Activated gamma-delta T cell treated with anti-CD3 and anti-CD28 coated beads, Interleukin-2, amount 50 U/mL, for 16 hours (primary cell): ENCODE data around the gene SH2D7.
"Not testable (repeated sequence)": the region's sequence is repeated elsewhere in the genome, so short reads cannot be mapped to it uniquely, and the experiment has no call there.

Experiments
- DNase-seq: peaks from one replicate; pipeline ENCODE4 v3.0.0-alpha.2; 2020; ENCODE audit warnings: low read depth

SH2D7 gene

GRCh38 chr15:78142332-78142731 lies 50.0 kb downstream of the SH2D7 start:
- no peak for DNase-seq

- no peak for DNase-seq
These were observed 54.2 kb downstream of the SH2D7 start for GRCh38 chr15:78146425-78147154.

- no peak for DNase-seq
These were observed 55.2 kb downstream of the SH2D7 start for GRCh38 chr15:78147566-78147965.

DNA sequence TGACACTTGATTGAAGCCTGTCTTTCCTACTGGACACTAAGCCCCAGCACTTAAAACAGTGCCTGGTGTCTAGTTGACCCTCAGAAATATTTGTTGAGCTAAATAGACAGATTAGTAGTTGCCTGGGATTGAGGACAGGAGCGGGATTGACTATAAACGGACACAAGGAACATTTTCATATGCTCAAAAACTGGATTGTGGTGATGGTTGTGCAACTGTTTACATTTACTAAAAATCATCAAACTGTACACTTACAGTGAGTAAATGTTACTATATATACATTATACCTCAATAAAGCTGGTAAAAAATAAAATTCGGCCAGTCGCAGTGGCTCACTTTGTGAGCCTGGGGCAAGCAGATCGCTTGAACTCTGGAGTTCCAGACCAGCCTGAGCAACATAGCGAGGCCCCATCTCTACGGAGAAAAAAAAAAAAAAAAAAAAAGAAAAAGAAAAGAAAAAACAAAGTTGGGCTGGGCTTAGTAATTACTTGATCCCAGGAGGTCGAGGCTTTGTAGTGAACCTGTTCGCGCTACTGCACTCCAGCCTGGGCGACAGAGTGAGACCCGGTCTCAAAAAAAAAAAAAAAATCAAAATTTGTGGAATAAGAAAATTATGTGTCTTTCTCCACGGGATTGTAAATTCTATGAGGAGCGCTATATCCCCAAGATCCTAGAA lies 56.2 kb downstream of the SH2D7 start:
- no peak for DNase-seq

- peak; percentile 100 for DNase-seq
These were observed 56.9 kb downstream of the SH2D7 start, which contains the start of gene IDH3A for GRCh38 chr15:78149068-78149804. Gene IDH3A, plus strand, starts transcription at chr15:78149362. Its CDS starts 42 bp downstream, at chr15:78149404.

- no peak for DNase-seq
These were observed 57.7 kb downstream of the SH2D7 start for GRCh38 chr15:78149805-78150751.

GRCh38 chr15:78151075-78151474 lies 58.7 kb downstream of the SH2D7 start:
- not testable (repeated sequence) for DNase-seq
